Immature natural killer cell (primary cell): ENCODE measurements around the gene PDIA6. TPM values are rescaled to one million over a fixed set of nuclear protein-coding genes. Genes with fewer than 3 reads are reported as not detected.
"Not testable (repeated sequence)": the region's sequence is repeated elsewhere in the genome, so short reads cannot be mapped to it uniquely, and the experiment has no call there.

Source experiments
- DNase-seq, 3 donors: peaks; one replicate each; pipeline ENCODE4 v3.0.0; 2022; ENCODE audit warnings: mixed read lengths in 1 of 3
- H3K27ac Mint-ChIP-seq, 6 donors: one replicate each; pipeline ENCODE4 v1.8.0; 2020; ENCODE audit warnings: mixed read lengths in 6 of 6, mild to moderate bottlenecking in 5 of 6, inconsistent platforms in 4 of 6, moderate library complexity in 3 of 6
- H3K27me3 Mint-ChIP-seq, 3 donors: one replicate each; pipeline ENCODE4 v1.8.0; 2020 to 2021; ENCODE audit warnings: low read depth in 3 of 3, mild to moderate bottlenecking in 3 of 3, mixed read lengths in 3 of 3, moderate library complexity in 3 of 3, inconsistent platforms in 1 of 3
- H3K36me3 Mint-ChIP-seq, 3 donors: one replicate each; pipeline ENCODE4 v1.8.0; 2020; ENCODE audit warnings: mixed read lengths in 3 of 3, inconsistent platforms in 2 of 3, mild to moderate bottlenecking in 2 of 3
- H3K4me1 Mint-ChIP-seq, 2 donors: one replicate each; pipeline ENCODE4 v1.8.0; 2020; ENCODE audit warnings: inconsistent platforms in 2 of 2, mild to moderate bottlenecking in 2 of 2, mixed read lengths in 2 of 2, moderate library complexity in 1 of 2
- H3K4me3 Mint-ChIP-seq, 5 donors: one replicate each; pipeline ENCODE4 v1.8.0; 2020; ENCODE audit warnings: mild to moderate bottlenecking in 5 of 5, mixed read lengths in 5 of 5, inconsistent platforms in 3 of 5, moderate library complexity in 3 of 5
- H3K9me3 Mint-ChIP-seq, 6 donors: one replicate each; pipeline ENCODE4 v1.8.0; 2020; ENCODE audit warnings: mild to moderate bottlenecking in 6 of 6, mixed read lengths in 6 of 6, inconsistent platforms in 4 of 6, moderate library complexity in 3 of 6
- polyA plus RNA-seq, 3 donors: library from polyadenylated mRNA; unstranded; fragments of 300-500 nt; fragmentation: Illumina TruSeq; gene quantifications; one replicate each; pipeline ENCODE4 v1.2.3, GENCODE V29; 2021

Gene PDIA6
- polyA plus RNA-seq, 3 donors from 2014 or later: 216 to 424 (median 229) TPM

GRCh38 chr2:10813163-10814138 lies 866 bp upstream of the PDIA6 start:
- not testable (repeated sequence) for H3K9me3 Mint-ChIP-seq, H3K36me3 Mint-ChIP-seq, DNase-seq
- peak overlapping the region; percentile 84 to 91 (median 88) for H3K4me3 Mint-ChIP-seq
- H3K4me1 Mint-ChIP-seq: peaks cover 31 to 40% of the 10 kb centered on the region in 2 donors
- peak overlapping the region in 5 of 6 donors; percentile 73 to 88 (median 79) for H3K27ac Mint-ChIP-seq
- H3K27me3 Mint-ChIP-seq: peaks cover 0 to 23% (median 14%) of the 10 kb centered on the region in 3 donors

- peaks cover 0 to 4% (median 0%) of the 10 kb centered on the region in 3 donors for H3K36me3 Mint-ChIP-seq
Measured at GRCh38 chr2:10811517-10811916, 1.1 kb downstream of the PDIA6 start.

GRCh38 chr2:10810202-10811161 lies 2.1 kb downstream of the PDIA6 start:
- Mint-ChIP-seq H3K27ac (peak overlapping the region; percentile 82 to 92 (median 84)), H3K9me3 (no peaks in the 10 kb centered on the region), H3K4me3 (peak overlapping the region; percentile 78 to 94 (median 90)), H3K36me3 (peaks cover 0 to 4% (median 0%) of the 10 kb centered on the region in 3 donors), H3K27me3 (peaks cover 0 to 17% (median 10%) of the 10 kb centered on the region in 3 donors), H3K4me1 (peaks cover 49 to 65% of the 10 kb centered on the region in 2 donors)
- peak in 1 of 3 donors; percentile 16 for DNase-seq

More at GRCh38 chr2:10811517-10811916, 1.1 kb downstream of the PDIA6 start:
- H3K4me1 Mint-ChIP-seq: peaks cover 48 to 59% of the 10 kb centered on the region in 2 donors
- H3K9me3 Mint-ChIP-seq: no peaks in the 10 kb centered on the region
- peak overlapping the region; percentile 78 to 94 (median 90) for H3K4me3 Mint-ChIP-seq
- H3K27me3 Mint-ChIP-seq: peaks cover 0 to 19% (median 10%) of the 10 kb centered on the region in 3 donors
- no peak for DNase-seq
- peak overlapping the region; percentile 82 to 92 (median 84) for H3K27ac Mint-ChIP-seq

GRCh38 chr2:10806543-10806942 lies 6.0 kb downstream of the PDIA6 start:
- Mint-ChIP-seq H3K4me1 (peaks cover 54 to 72% of the 10 kb centered on the region in 2 donors), H3K27ac (peak overlapping the region in 2 of 6 donors; percentile 48 to 71), H3K9me3 (no peaks in the 10 kb centered on the region), H3K36me3 (peaks cover 0 to 7% (median 4%) of the 10 kb centered on the region in 3 donors), H3K4me3 (no peak overlapping the region), H3K27me3 (peaks cover 0 to 2% (median 0%) of the 10 kb centered on the region in 3 donors)
- no peak for DNase-seq

- not testable (repeated sequence) for DNase-seq, H3K4me3 Mint-ChIP-seq, H3K27ac Mint-ChIP-seq, H3K27me3 Mint-ChIP-seq, H3K36me3 Mint-ChIP-seq, H3K9me3 Mint-ChIP-seq
- peaks cover 48 to 67% of the 10 kb centered on the region in 2 donors for H3K4me1 Mint-ChIP-seq
Measured at GRCh38 chr2:10805990-10806389, 6.6 kb downstream of the PDIA6 start.

GRCh38 chr2:10802657-10803056 lies 9.9 kb downstream of the PDIA6 start:
- Mint-ChIP-seq H3K27ac (no peak overlapping the region), H3K36me3 (peaks cover 5 to 13% (median 7%) of the 10 kb centered on the region in 3 donors)
- DNase-seq: no peak

GRCh38 chr2:10800163-10800562 lies 12.4 kb downstream of the PDIA6 start:
- Mint-ChIP-seq H3K9me3 (no peaks in the 10 kb centered on the region), H3K36me3 (peaks cover 7 to 26% (median 8%) of the 10 kb centered on the region in 3 donors), H3K4me3 (no peak overlapping the region), H3K27me3 (peaks cover 0 to 2% (median 0%) of the 10 kb centered on the region in 3 donors), H3K27ac (no peak overlapping the region), H3K4me1 (peaks cover 18 to 41% of the 10 kb centered on the region in 2 donors)
- no peak for DNase-seq

More at GRCh38 chr2:10802657-10803056, 9.9 kb downstream of the PDIA6 start:
- Mint-ChIP-seq H3K4me3 (no peak overlapping the region), H3K27me3 (no peaks in the 10 kb centered on the region), H3K4me1 (peaks cover 28 to 53% of the 10 kb centered on the region in 2 donors), H3K9me3 (no peaks in the 10 kb centered on the region)

GRCh38 chr2:10798783-10799182 lies 13.8 kb downstream of the PDIA6 start:
- Mint-ChIP-seq H3K27ac (peak overlapping the region in 2 of 6 donors; percentile 59 to 80), H3K27me3 (peaks cover 0 to 2% (median 0%) of the 10 kb centered on the region in 3 donors), H3K4me3 (no peak overlapping the region), H3K36me3 (peaks cover 7 to 31% (median 8%) of the 10 kb centered on the region in 3 donors), H3K9me3 (no peaks in the 10 kb centered on the region), H3K4me1 (peaks cover 17 to 41% of the 10 kb centered on the region in 2 donors)
- DNase-seq: no peak

- H3K36me3 Mint-ChIP-seq: peaks cover 0 to 45% (median 17%) of the 10 kb centered on the region in 3 donors
- H3K27ac Mint-ChIP-seq: peak overlapping the region in 2 of 6 donors; percentile 29 to 34
- H3K9me3 Mint-ChIP-seq: no peaks in the 10 kb centered on the region
- H3K4me3 Mint-ChIP-seq: no peak overlapping the region
- H3K27me3 Mint-ChIP-seq: peaks cover 0 to 2% (median 0%) of the 10 kb centered on the region in 3 donors
- peaks cover 10 to 25% of the 10 kb centered on the region in 2 donors for H3K4me1 Mint-ChIP-seq
- no peak for DNase-seq
Measured at GRCh38 chr2:10796703-10797102, 15.9 kb downstream of the PDIA6 start.

- Mint-ChIP-seq H3K9me3 (no peaks in the 10 kb centered on the region), H3K36me3 (peaks cover 7 to 50% (median 28%) of the 10 kb centered on the region in 3 donors), H3K4me3 (no peak overlapping the region), H3K27ac (peak overlapping the region in 1 of 6 donors; percentile 49), H3K27me3 (peaks cover 0 to 2% (median 0%) of the 10 kb centered on the region in 3 donors), H3K4me1 (peaks cover 15 to 25% of the 10 kb centered on the region in 2 donors)
- no peak for DNase-seq
Measured at GRCh38 chr2:10795508-10796046, 17.0 kb downstream of the PDIA6 start.

GRCh38 chr2:10794876-10795275 lies 17.7 kb downstream of the PDIA6 start:
- peaks cover 0 to 2% (median 0%) of the 10 kb centered on the region in 3 donors for H3K27me3 Mint-ChIP-seq
- no peak for DNase-seq
- H3K27ac Mint-ChIP-seq: peak overlapping the region in 1 of 6 donors; percentile 52
- H3K4me3 Mint-ChIP-seq: no peak overlapping the region
- peaks cover 21 to 22% of the 10 kb centered on the region in 2 donors for H3K4me1 Mint-ChIP-seq
- H3K36me3 Mint-ChIP-seq: peaks cover 7 to 57% (median 33%) of the 10 kb centered on the region in 3 donors
- no peaks in the 10 kb centered on the region for H3K9me3 Mint-ChIP-seq

GRCh38 chr2:10793816-10794215 lies 18.8 kb downstream of the PDIA6 start:
- Mint-ChIP-seq H3K27me3 (peaks cover 0 to 2% (median 0%) of the 10 kb centered on the region in 3 donors), H3K36me3 (peaks cover 7 to 61% (median 40%) of the 10 kb centered on the region in 3 donors), H3K27ac (no peak overlapping the region), H3K4me1 (peaks cover 12 to 19% of the 10 kb centered on the region in 2 donors), H3K4me3 (no peak overlapping the region), H3K9me3 (no peaks in the 10 kb centered on the region)
- no peak for DNase-seq
